ENCODE results near the gene DEFB131B. TPM values are rescaled to one million over a fixed set of nuclear protein-coding genes. Genes with fewer than 3 reads are reported as not detected.
"Not testable (repeated sequence)": the region's sequence is repeated elsewhere in the genome, so short reads cannot be mapped to it uniquely, and the experiment has no call there.

Gene DEFB131B
- polyA plus RNA-seq, 1 donor (not counting 4 experiments of a cell fraction or from before 2014, with no cell fraction given): not detected

DNA sequence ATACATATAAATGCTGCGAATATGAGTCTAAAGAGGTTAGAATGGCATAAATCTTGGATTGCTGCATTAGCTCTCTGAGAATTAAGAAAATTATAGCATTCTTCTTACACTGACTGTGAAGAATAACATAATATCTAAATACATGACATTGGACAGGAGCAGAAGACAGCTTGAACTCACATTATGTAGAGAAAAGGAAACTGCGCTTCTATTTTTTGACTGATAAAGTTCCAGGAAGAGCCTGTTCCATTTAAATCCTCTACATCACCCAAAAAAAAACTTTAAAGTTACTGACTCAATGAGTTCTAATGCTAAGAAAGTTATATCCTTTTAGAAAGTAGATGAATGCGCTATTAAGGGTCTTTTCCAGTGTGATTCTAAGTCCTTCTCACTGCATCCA, 17.4 kb upstream of the DEFB131B start:
- H3K9me3 ChIP-seq (ENCODE audit: control insufficient read depth, low read depth, low read length); H4K20me1 ChIP-seq (ENCODE audit: control insufficient read depth, extremely low read depth, insufficient read depth, low read length); H3K4me3 ChIP-seq (ENCODE audit: control insufficient read depth in 2 of 3, extremely low read depth in 1 of 3, insufficient read depth in 2 of 3, low read depth in 1 of 3, low read length in 3 of 3); DNase-seq (ENCODE audit: low read depth, low spot score); H3K9ac ChIP-seq (ENCODE audit: control insufficient read depth, extremely low read depth, insufficient read depth, low read length); H3K27ac ChIP-seq (ENCODE audit: control insufficient read depth, insufficient read depth, low read length); H3K27me3 ChIP-seq (ENCODE audit: control insufficient read depth, extremely low read depth, insufficient read depth, low read length); FAIRE-seq; H3K4me2 ChIP-seq (ENCODE audit: control insufficient read depth, extremely low read depth, insufficient read depth, low read depth, low read length); H2AFZ ChIP-seq (ENCODE audit: control insufficient read depth, low read length); H3K9me1 ChIP-seq (ENCODE audit: control insufficient read depth, extremely low read depth, insufficient read depth, low read length); H3K36me3 ChIP-seq (ENCODE audit: control insufficient read depth in 2 of 2, extremely low read depth in 1 of 2, insufficient read depth in 2 of 2, low read length in 2 of 2); dilution Hi-C loops (cut with MboI; ENCODE audit: extremely low pct_ligation_motif_present, low sequenced_read_pairs); H3K79me2 ChIP-seq (ENCODE audit: control insufficient read depth, insufficient read depth, low read length); H3K4me1 ChIP-seq (ENCODE audit: control insufficient read depth, extremely low read depth, insufficient read depth, low read length): not testable (repeated sequence)

DNA sequence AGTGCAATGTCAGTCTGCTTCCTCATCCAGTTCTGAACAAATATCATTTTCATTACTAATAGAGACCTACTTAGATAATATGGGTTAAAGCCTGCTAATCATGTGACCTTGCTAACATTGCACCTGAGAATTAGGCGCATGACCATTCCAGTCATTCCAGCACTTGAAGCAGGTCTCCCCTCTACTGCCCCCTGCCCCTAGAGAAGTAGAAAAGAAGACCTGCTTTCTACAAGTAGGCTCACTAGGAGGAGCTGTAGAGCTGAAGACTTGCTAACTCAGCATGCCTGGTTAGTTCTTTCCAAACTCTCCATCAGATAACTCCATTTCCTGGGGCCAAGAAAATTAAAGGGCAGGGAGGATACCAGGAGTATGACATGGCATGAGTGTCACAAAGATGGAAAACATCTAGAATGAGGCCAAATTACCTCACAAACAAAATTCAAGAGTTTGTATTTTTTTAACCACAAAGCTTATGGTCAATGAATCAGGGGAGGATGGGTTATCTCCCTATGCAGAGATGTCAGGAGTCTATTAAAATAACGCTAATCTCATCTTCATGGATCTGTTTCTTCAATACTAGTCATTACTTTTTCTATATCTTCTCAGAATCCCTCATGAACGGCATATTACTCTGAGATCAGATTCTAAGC, 14.2 kb upstream of the DEFB131B start:
- H3K4me2 ChIP-seq (ENCODE audit: control insufficient read depth, extremely low read depth, insufficient read depth, low read depth, low read length); H3K36me3 ChIP-seq (ENCODE audit: control insufficient read depth in 2 of 2, extremely low read depth in 1 of 2, insufficient read depth in 2 of 2, low read length in 2 of 2); H3K9me1 ChIP-seq (ENCODE audit: control insufficient read depth, extremely low read depth, insufficient read depth, low read length); H2AFZ ChIP-seq (ENCODE audit: control insufficient read depth, low read length); H3K9ac ChIP-seq (ENCODE audit: control insufficient read depth, extremely low read depth, insufficient read depth, low read length); H4K20me1 ChIP-seq (ENCODE audit: control insufficient read depth, extremely low read depth, insufficient read depth, low read length); H3K9me3 ChIP-seq (ENCODE audit: control insufficient read depth, low read depth, low read length); dilution Hi-C loops (cut with MboI; ENCODE audit: extremely low pct_ligation_motif_present, low sequenced_read_pairs); H3K27me3 ChIP-seq (ENCODE audit: control insufficient read depth, extremely low read depth, insufficient read depth, low read length); H3K27ac ChIP-seq (ENCODE audit: control insufficient read depth, insufficient read depth, low read length); H3K4me1 ChIP-seq (ENCODE audit: control insufficient read depth, extremely low read depth, insufficient read depth, low read length); H3K4me3 ChIP-seq (ENCODE audit: control insufficient read depth in 2 of 3, extremely low read depth in 1 of 3, insufficient read depth in 2 of 3, low read depth in 1 of 3, low read length in 3 of 3); FAIRE-seq; H3K79me2 ChIP-seq (ENCODE audit: control insufficient read depth, insufficient read depth, low read length): not testable (repeated sequence)
- DNase-seq (ENCODE audit: low read depth, low spot score): peak; percentile 38
- TF ChIP-seq CTCF (optimal IDR thresholded peaks at IDR 0.05 in 1 of 3, IDR thresholded peaks at IDR 0.05 in 1 of 3, conservative IDR thresholded peaks at IDR 0.05 in 1 of 3; ENCODE audit: extremely low read depth in 1 of 3, insufficient read depth in 2 of 3, low read length in 3 of 3): peak in 2 of 3 experiments; percentile 49 to 67

- H2AFZ ChIP-seq (ENCODE audit: control insufficient read depth, low read length); H3K36me3 ChIP-seq (ENCODE audit: control insufficient read depth in 2 of 2, extremely low read depth in 1 of 2, insufficient read depth in 2 of 2, low read length in 2 of 2); H3K4me1 ChIP-seq (ENCODE audit: control insufficient read depth, extremely low read depth, insufficient read depth, low read length); H3K79me2 ChIP-seq (ENCODE audit: control insufficient read depth, insufficient read depth, low read length); H3K27ac ChIP-seq (ENCODE audit: control insufficient read depth, insufficient read depth, low read length); H3K9me3 ChIP-seq (ENCODE audit: control insufficient read depth, low read depth, low read length); H4K20me1 ChIP-seq (ENCODE audit: control insufficient read depth, extremely low read depth, insufficient read depth, low read length); H3K9me1 ChIP-seq (ENCODE audit: control insufficient read depth, extremely low read depth, insufficient read depth, low read length); FAIRE-seq; H3K9ac ChIP-seq (ENCODE audit: control insufficient read depth, extremely low read depth, insufficient read depth, low read length); H3K27me3 ChIP-seq (ENCODE audit: control insufficient read depth, extremely low read depth, insufficient read depth, low read length); H3K4me2 ChIP-seq (ENCODE audit: control insufficient read depth, extremely low read depth, insufficient read depth, low read depth, low read length); dilution Hi-C loops (cut with MboI; ENCODE audit: extremely low pct_ligation_motif_present, low sequenced_read_pairs); DNase-seq (ENCODE audit: low read depth, low spot score); H3K4me3 ChIP-seq (ENCODE audit: control insufficient read depth in 2 of 3, extremely low read depth in 1 of 3, insufficient read depth in 2 of 3, low read depth in 1 of 3, low read length in 3 of 3): not testable (repeated sequence)
These were observed 11.0 kb upstream of the DEFB131B start for GRCh38 chr11:71867209-71867608.

GRCh38 chr11:71869931-71870330, 8.3 kb upstream of the DEFB131B start:
- H3K79me2 ChIP-seq (ENCODE audit: control insufficient read depth, insufficient read depth, low read length); H3K9me1 ChIP-seq (ENCODE audit: control insufficient read depth, extremely low read depth, insufficient read depth, low read length); dilution Hi-C loops (cut with MboI; ENCODE audit: extremely low pct_ligation_motif_present, low sequenced_read_pairs); H4K20me1 ChIP-seq (ENCODE audit: control insufficient read depth, extremely low read depth, insufficient read depth, low read length); H3K4me2 ChIP-seq (ENCODE audit: control insufficient read depth, extremely low read depth, insufficient read depth, low read depth, low read length); H3K9ac ChIP-seq (ENCODE audit: control insufficient read depth, extremely low read depth, insufficient read depth, low read length); DNase-seq (ENCODE audit: low read depth, low spot score); H3K27me3 ChIP-seq (ENCODE audit: control insufficient read depth, extremely low read depth, insufficient read depth, low read length); H2AFZ ChIP-seq (ENCODE audit: control insufficient read depth, low read length); H3K27ac ChIP-seq (ENCODE audit: control insufficient read depth, insufficient read depth, low read length); H3K4me1 ChIP-seq (ENCODE audit: control insufficient read depth, extremely low read depth, insufficient read depth, low read length); H3K4me3 ChIP-seq (ENCODE audit: control insufficient read depth in 2 of 3, extremely low read depth in 1 of 3, insufficient read depth in 2 of 3, low read depth in 1 of 3, low read length in 3 of 3); H3K9me3 ChIP-seq (ENCODE audit: control insufficient read depth, low read depth, low read length); H3K36me3 ChIP-seq (ENCODE audit: control insufficient read depth in 2 of 2, extremely low read depth in 1 of 2, insufficient read depth in 2 of 2, low read length in 2 of 2); FAIRE-seq: not testable (repeated sequence)
